ENCODE data around the gene TPRG1L.

Gene TPRG1L

DNA sequence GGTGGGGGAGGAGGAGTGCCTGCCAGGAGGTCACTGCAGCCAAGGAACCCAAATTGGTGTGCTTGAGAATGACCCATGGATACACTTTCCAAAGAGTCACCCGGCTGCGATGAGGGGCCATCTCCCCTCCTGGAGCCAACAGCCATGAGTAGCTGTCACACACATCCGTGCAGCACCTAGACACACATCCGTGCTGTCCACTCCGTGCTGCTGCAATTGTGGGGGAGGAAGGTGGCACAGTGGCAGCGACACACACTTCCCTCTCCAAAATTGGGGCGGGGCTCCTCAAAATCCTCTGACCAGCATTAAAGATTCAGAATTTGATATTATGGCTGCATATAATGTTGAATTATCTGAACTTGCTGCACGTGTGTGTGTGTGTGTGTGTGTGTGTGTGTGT is 43.3 kb downstream of the TPRG1L start:
- no peak for DNase-seq (ENCODE audit: low spot score)

DNA sequence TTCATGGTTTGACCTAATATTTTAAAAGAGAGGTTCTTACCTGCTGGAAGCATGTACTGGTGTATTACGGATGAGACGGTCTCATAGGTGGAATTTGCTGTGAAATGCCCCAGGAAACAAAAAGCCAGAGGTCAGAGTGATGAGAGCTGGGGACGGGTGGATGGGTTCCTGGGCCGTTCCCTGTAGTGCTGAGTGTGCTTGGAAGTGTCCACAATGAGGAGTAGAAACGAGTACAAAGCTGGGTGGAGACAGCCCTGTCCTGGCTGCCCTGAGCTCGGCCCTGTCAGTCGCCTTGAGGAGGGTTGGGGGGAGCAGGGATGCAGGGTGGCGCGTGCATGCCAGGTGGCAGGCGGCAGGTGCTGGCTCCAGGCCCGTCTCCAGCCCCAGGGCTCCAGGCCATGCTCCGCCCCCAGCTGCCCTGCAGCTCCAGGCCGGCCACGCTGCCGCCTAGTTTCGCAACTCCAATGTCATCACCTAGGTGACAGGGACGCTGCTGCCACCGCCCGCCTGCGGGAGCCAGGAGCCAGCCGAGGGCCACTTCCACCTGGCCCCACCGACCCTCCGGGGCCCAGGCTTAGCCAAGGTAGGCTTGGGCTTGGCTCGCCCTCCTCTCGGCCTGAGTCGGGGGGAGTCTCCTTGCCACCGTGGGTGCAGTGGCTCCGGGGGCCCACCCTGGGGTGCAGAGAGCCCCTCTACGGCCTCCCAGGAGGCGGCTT is 43.9 kb downstream of the TPRG1L start:
- peak; percentile 86 for DNase-seq (ENCODE audit: low spot score)

DNA sequence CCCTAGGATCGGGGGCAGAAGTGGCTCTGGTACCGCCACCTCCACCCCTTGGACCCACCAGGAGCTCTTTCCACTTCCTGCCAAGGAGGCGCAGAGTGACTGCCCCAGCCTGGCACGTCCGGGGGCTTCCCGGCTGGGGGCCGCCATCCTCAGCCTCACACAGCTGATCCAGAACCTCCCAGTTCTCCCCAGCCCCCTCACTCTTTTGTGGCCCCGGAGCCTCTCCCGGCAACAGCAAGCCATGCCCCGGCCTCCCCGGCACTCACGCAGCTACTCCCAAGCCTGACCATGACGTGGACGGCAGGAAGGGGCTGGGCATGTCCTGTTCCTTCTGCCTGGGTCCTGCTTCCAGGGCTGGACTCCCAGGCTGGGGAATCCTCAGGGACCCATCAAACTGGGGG is 44.6 kb downstream of the TPRG1L start:
- DNase-seq (ENCODE audit: low spot score): no peak

DNA sequence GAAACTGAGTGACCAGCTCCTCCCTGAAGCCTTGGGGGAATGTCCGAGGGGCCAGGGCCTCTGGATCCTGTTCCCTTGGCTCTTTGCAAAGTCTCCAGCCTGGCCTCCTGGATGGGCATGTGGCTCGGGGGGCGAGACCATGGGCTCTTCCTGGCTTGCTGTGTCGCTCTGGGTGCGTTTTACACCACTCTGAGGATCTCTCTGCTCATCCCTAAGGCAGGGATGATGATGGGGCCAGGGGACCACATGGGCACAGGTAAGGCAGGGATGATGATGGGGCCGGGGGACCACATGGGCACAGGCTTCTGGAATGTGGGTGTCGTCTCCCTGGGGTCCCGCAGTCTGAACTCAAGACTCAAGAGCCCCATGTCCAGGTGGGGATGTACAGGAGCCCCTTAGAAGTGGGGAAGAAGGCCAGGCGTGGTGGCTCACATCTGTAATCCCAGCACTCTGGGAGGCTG is 45.2 kb downstream of the TPRG1L start:
- no peak for DNase-seq (ENCODE audit: low spot score)

DNA sequence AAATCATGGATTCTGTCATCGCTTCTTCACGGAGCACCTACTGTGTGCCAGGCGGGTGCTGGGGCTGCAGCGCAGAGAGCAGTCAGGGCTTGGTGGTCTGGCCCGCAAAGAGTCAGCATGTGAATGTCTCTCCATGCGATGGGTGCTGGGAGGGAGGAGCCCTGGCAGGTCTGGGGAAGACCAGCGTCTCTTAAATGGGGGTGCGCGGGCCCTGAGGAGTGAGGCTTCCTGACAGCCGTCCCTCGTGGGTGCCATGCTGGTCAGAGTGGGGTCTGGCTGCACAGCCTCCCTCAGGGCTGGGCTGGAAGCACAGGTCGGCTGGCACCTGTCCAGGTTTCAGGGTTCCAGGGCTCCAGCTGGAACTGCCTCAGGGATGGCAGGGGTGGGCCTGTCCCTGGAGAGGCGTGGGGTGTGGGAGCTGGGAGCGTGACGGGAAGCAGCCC is 46.0 kb downstream of the TPRG1L start:
- DNase-seq (ENCODE audit: low spot score): no peak

DNA sequence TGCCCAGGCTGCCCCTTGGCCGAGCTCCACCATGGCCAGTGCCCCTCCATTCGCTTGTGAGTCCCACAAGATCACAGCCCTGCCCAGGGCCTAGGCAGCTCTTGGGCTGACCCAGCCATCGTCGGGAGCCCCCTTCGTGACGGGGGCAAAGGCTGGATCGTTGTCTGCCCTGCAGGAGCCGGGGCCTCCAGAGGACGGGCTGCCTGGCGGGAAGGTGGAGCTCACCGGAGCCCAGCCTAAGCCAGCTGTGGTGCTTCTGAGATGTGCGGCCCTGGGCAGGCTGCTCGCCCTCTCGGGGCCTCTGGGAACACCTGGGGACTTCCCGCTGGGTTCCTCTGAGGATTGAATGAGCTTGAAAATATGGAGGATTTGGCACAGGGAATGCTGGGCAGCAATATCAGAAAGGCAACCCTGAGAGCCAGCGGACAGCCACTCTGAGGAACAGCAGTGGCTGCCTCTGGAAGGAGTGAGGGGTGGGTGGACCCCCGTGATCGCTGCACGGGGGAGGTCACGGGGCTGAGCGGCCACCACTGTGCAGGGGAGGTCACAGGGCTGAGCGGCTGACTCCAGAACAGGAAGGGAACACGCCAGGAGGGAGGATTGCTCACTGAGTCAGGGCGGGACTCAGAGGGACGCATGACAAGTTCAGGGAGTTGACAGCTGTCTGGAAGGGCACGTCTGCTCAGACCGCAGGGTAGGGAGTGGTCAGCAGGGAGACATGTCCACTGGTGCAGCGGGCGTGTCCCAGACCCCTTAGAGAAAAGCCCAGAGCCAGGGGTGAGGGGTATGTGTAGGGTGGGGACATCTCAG is 46.8 kb downstream of the TPRG1L start:
- no peak for DNase-seq (ENCODE audit: low spot score)

DNA sequence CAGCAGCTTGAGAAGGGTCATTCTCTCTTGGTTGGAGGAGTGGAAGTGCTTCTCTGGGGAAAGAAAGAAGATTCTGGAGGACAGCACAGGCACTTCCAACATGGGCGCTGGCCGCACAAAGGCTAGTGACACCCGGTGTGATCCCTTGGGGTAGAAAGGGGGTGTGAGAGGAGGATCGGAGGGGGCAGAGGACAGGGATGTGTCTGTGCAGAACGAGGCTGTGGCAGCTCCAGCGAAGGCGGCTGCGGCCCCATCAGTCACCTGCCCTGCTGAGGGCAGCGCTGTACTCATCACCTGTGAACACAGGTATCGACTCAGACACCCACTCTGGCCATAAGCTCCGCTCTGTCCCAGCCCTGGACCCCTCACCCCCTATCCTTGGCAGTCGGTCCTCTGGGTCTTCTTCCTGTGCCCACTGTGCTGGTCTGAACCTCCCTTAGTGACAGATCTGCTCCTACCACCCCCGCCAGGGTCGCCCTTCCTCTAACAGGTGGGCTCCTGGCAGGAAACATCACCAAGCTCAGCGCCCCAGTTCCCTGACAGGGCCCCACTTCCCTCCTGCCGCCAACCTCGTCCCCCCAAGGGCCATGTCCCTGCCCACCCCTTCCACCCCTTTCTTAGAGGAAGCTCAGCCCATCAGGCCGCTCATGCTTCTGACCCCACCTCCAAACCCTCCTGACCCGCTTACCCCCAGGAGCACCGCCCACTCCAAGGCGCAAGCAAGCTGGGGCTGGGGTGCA is 47.6 kb downstream of the TPRG1L start:
- DNase-seq (ENCODE audit: low spot score): no peak

DNA sequence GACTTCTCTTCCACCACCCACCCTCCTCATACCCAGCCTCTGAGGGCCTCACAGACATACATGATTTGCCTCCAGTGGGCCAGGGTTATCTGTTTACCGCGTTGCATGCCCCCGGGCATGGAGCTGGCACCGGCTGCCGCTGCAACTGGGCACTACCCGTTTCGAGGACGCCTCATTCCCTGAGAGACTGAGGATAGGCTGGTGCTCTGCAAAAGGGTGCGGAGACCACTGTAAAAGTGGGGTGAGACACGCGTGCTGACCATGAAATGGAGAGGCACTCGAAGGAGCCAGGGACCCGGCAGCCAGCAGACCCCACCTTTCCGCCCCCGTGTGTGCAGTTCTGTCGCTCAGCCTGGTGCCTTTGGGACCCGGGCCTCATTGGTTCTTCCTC is 48.2 kb downstream of the TPRG1L start:
- no peak for DNase-seq (ENCODE audit: low spot score)

DNA sequence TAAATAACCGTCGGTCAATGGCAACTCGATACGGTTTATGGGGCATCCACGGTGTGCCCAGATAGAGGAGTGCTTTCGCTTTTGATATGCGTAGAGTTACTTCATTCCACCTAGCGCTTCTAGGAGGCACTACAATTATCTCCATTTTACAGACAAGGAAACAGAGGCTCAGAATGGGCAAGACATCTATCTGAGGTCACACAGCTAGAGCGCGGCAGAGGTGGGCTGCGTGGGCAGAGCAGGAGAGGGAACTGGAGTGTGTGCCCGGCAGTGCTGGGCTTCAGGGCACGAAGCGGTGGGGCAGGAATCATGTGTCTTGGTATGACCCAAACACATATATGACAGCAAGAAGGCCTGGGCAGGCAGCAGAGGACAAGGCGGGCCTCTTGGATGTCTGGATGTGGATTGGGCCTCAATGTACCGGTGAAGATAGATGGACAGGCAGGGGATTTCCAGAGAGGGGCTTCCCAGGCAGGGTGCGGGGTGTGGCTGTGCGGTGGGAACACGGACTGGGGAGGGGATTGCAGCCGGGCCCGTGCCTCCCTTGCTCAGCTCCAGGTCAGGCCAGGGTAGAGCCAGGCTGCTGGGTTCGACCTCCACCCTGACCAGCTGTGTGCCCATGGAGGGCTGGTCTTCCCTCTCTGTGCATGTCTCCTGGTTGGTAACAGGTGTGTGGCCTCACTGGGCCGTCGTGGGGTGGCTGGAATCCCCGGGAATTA is 48.7 kb downstream of the TPRG1L start:
- DNase-seq (ENCODE audit: low spot score): no peak

DNA sequence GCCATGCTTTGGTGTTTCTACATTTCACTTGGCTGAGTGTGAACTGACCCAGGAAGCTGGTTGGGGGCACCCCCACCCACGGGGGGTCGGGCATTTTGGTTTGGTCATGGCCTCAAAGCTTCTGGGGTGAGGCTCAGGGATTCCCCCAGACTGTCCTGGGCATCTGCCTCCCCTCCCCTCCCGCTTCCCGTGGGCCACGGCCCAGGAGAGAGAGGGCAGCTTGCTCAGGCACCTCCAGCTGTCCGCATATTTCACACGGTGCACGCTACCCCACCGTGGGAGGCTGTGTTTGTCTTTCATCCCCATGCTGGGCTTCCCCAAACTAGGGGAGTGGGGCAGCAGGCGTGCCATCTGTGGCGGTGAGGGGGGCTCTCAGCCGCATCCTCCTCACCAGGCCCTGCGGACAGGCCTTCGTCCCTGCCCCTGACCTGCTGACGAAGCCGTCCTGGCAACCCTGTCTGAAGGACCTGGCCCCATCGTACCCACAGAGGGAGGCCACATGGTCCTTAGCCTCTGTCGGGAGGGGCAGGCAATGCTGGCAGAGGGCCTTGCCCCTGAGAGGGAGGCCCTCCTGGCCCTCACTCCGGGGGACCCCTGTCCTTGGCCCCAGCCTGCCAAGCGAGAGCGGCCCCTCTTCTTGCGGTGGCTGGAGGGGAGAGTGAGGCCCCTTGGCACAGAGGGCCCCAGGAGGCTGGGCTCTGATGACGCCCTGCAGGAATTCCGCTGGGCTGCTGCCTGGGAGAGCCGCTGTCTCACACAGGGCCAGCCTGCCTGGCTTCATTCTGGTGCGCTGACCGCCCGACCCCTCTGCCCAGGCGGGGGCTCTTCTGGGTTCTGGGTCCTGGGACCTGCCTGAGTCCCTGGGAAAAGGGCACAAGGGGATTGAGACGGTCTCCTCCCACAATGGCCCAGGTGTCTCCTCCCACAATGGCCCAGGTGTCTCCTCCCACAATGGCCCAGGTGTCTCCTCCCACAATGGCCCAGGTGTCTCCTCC is 49.6 kb downstream of the TPRG1L start:
- peak; percentile 59 for DNase-seq (ENCODE audit: low spot score)

DNA sequence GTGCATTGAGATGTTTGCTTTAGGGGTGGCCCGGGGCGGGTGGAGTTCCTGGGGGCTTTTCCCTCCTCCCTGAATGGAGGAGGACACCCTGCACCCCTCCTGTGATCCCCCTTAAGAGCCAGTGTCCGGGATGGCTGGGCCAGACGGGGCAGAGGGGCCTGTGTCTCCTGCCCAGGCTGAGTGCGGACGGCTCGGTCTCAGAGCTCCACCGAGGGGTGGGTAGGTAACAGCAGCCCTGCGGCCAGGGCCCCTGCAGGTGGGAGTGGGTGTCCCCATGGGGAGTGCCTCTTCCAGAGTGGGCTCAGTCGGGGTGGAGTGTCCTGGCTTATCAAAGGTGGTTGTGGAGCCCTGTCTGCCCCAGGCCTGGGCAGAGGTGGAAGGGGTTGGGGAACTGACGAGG is 50.6 kb downstream of the TPRG1L start:
- no peak for DNase-seq (ENCODE audit: low spot score)

DNA sequence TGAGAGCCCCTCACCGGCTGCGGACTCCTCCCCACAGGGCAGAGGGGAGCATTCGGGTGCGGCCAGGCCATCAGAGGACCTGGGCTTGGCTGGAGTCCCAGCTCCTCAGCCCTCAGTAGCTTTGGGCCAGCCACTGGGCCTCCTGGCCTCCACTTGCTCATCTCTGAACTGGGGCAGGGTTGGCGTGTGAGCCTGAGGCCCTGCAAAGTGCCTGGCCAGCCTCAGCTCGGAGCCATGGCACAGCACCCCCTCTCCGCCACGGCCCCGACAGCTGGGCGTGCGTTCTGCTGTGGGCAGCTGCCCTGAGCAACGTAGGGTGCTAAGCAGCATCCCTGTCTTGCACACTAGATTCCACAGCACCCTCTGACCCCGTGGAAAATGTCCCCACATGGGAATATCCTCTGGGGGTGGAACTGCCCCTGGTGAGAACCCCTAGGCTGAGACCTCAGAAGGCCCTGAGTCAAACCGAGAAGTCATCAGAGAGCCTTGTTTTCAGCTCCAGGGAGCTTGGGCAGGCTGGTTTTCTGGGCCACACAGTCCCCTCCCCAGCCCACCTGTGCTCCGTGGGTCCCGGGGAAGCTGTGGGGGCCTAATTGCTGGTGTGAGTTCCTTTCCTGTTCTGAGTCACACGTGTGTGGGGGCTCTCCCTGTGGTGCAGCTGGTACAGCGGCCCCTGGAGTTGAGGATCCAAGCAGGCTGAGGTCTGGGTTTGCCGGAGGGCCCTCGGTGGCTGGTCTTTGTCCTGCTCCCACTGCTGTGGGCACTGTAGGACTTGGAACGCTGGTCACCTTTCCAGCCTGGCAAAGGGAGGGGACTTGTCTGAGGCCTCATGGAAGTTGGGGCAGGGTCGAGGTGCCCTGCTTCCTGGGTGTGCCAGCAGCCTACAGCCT is 52.0 kb downstream of the TPRG1L start:
- DNase-seq (ENCODE audit: low spot score): no peak

DNA sequence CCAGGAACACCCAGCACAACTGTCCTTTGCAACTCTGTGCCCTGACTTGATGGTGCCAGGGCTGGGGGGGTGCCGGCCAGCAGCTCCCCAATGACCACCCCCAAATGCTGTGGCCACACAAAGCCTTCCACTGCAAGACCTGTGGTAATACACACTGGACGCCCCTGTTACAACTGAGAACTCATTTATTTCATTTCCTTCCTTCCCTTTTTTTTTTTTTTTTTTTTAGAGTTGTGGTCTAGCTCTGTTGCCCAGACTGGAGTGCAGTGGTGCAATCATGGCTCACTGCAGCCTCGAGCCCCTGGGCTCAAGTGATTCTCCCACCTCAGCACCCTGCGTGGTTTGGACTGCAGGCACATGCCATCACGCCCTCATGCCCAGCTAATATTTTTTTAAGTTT is 52.7 kb downstream of the TPRG1L start:
- DNase-seq (ENCODE audit: low spot score): no peak

DNA sequence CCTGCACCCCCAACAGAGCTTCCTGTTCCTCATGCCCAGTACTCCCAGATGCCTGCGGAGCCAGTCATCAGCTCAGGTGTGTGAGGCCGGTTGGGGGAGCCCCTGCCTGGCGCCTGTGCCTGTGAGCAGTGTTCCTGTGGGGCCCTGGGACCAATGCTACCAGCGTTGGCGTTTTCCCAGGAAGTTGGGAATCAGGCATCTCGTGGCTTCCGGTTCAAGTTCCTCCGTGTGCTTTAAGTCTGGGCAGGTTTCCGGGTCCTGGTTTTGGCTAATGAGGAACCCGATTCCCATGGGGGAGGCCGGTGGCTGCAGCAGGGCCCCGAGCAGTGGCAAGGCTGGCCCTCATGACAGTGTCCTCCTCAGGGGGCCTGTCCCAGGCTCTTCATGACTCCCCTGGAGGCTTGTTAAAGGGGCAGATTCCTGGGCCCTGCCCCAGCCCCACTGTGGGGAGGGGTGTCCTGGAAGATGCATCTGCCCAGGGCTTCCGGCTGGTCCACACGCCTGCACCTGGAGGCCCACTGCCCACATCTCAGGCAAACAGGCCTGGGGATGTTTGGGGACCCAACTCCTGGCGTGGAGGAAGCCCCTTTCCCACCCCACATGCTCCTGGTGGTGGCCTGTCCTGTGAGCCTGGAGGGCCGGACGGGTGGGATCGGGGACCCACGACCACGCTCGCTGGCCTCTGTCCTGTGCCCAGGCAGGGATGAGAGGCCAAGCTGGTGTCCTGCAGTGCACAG is 53.7 kb downstream of the TPRG1L start:
- no peak for DNase-seq (ENCODE audit: low spot score)

DNA sequence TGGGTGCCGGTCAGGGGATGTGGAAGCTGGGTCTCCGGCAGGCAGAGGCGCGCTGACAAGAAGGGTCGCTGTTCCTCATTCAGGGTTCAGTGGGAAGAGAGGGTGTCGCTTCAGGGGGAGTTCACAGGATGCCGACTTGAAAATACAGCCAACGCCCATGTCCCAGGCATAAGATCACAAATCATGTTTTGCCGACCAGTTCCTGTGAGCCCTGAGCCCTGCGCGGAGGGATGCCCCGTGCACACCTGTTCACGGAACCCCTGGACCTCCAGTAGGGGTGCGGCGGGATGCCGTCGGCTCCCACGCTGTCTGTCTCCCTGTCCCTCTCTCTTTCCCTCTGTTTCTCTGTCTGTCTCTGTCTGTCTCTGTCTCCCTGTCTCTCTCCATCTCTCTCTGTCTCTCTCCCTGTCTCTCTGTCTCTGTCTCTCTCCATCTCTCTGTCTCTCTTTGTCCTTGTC is 54.3 kb downstream of the TPRG1L start:
- DNase-seq (ENCODE audit: low spot score): no peak

Data from iPS-NIHi11 (cell line).